ENCODE results near the gene KRTAP5-1. TPM values are rescaled to one million over a fixed set of nuclear protein-coding genes. Genes with fewer than 3 reads are reported as not detected.

Gene KRTAP5-1
- total RNA-seq, 1 experiment from 2014 or later, result not detected

- TF ChIP-seq TCF7L2 (IDR thresholded peaks at IDR 0.05; ENCODE audit: borderline replicate concordance, extremely low read depth, insufficient read depth, insufficient read length), result no peak
Measured at GRCh38 chr11:1565904-1566247, 19.2 kb downstream of the KRTAP5-1 start (continued).

- Histone ChIP-seq H3K4me2 (ENCODE audit: low read length) (no peak overlapping the region), H3K4me1 (ENCODE audit: control insufficient read depth in 1 of 2, insufficient read depth in 2 of 2, low read length in 2 of 2) (peaks cover under 1 to 2% of the 10 kb centered on the region in 2 experiments; a peak in 2 of 4 replicates), H3K27me3 (ENCODE audit: insufficient read depth, low read length) (no peaks in the 10 kb centered on the region), H3K79me2 (ENCODE audit: insufficient read depth, low read length) (no peaks in the 10 kb centered on the region; the same call in 1 of the 2 replicates), H3K9me2 (ENCODE audit: insufficient read depth) (no peaks in the 10 kb centered on the region), H3K27ac (ENCODE audit: low read depth, low read length) (no peak overlapping the region), H3K9ac (ENCODE audit: low read length) (no peak overlapping the region), H3K4me3 (replicated peaks in 1 of 2; ENCODE audit: low read depth in 1 of 2, low read length in 2 of 2) (no peak overlapping the region), H3K9me3 (ENCODE audit: control insufficient read depth in 1 of 2, insufficient read depth in 1 of 2, low read depth in 1 of 2, low read length in 2 of 2) (no peaks in the 10 kb centered on the region), H4K20me1 (ENCODE audit: insufficient read depth) (no peaks in the 10 kb centered on the region), H2AFZ (ENCODE audit: low read depth, low read length, poor library complexity, severe bottlenecking) (no peak overlapping the region), H3K36me3 (ENCODE audit: control insufficient read depth in 1 of 2, insufficient read depth in 2 of 2, low read length in 2 of 2) (no peaks in the 10 kb centered on the region; a peak in 1 of 4 replicates)
- CTCF ChIA-PET, result interaction anchor here (1.1 to 1.7 kb wide), 3 partner anchors 10 to 30 kb away, joined by 3 to 7 read pairs (median 3); no protein-coding TSS in a partner anchor
- DNase-seq (ENCODE audit: low read depth, low spot score), result no peak
- intact Hi-C loops (cut with micrococcal nuclease), result no loop called here
- BruUV-seq (replicated peaks), result no TSS peak
- POLR2A ChIA-PET, result no interaction called here
- ATAC-seq, result no peak
- RAD21 ChIA-PET (ENCODE audit: low non-redundant PET in 1 of 2, low total read pairs in 2 of 2, uncharacterized antibody in 2 of 2, unreplicated experiment in 2 of 2), result no interaction called here
- no peak for TF ChIP-seq SP1 (IDR thresholded peaks at IDR 0.05; ENCODE audit: low read depth)
- no peak for TF ChIP-seq EZH2phosphoT487 (IDR thresholded peaks at IDR 0.05; ENCODE audit: borderline replicate concordance)
Measured at GRCh38 chr11:1565173-1565903, 19.7 kb downstream of the KRTAP5-1 start.

DNA sequence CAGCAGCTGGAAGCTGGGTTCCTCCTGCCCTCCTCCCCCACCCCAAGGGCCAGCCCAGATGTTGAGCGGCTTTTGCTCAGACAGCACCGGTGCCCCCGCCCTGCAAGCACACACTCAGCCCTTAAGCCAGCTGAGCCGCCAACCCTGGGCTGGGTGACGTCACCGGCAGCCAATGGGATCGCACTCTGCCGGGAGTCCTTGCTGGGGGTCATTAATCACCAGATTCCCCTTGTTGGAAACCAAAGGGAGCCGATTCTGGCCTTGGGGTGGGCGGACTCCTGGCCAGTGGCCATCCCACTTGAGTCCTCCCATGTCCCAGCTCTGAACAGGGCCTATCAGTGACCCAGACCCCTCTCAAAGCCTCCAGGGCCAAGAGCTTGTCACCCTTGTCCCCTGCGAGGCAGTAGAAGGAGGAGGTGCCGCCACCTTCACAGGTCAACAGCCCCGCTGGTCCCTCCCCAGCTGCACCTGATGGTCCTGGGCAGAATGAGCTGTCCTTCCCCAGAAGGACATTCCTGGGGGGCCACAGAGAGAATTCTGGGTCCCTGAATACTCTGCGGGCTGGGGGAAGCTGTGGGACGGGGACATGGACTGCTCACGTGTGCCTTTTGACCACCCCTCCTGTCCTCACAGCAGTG is 20.4 kb downstream of the KRTAP5-1 start:
- TF ChIP-seq EGR1 (IDR thresholded peaks at IDR 0.05; ENCODE audit: low read depth) (no peak), YY1 (IDR thresholded peaks at IDR 0.05; ENCODE audit: extremely low read depth, insufficient replicate concordance, low read depth, low read length) (no peak), EZH2 (IDR thresholded peaks at IDR 0.05) (no peak), ZFX (IDR thresholded peaks at IDR 0.05) (no peak), REST (IDR thresholded peaks at IDR 0.05; ENCODE audit: low read depth) (no peak), TCF7L2 (IDR thresholded peaks at IDR 0.05; ENCODE audit: borderline replicate concordance, extremely low read depth, insufficient read depth, insufficient read length) (peak; percentile 66), SIN3A (IDR thresholded peaks at IDR 0.05; ENCODE audit: low read depth) (no peak)
- 0 out of 2 replicates have a peak, but pooled peaks have one; percentile 34 for ATAC-seq
- H3K27ac ChIP-seq (ENCODE audit: low read depth, low read length), result no peak overlapping the region

More for the DNA sequence above, 20.4 kb downstream of the KRTAP5-1 start:
- intact Hi-C loops (cut with micrococcal nuclease), result no loop called here
- peaks cover 6 to 8% of the 10 kb centered on the region in 2 experiments; a peak in 3 of 4 replicates for H3K4me1 ChIP-seq (ENCODE audit: control insufficient read depth in 1 of 2, insufficient read depth in 2 of 2, low read length in 2 of 2)
- H4K20me1 ChIP-seq (ENCODE audit: insufficient read depth), result no peaks in the 10 kb centered on the region
- ChIA-PET CTCF (interaction anchor here (1.1 to 1.7 kb wide), 3 partner anchors 10 to 30 kb away, joined by 3 to 7 read pairs (median 3); no protein-coding TSS in a partner anchor), RAD21 (ENCODE audit: low non-redundant PET in 1 of 2, low total read pairs in 2 of 2, uncharacterized antibody in 2 of 2, unreplicated experiment in 2 of 2) (no interaction called here), POLR2A (no interaction called here)
- H3K9me3 ChIP-seq (ENCODE audit: control insufficient read depth in 1 of 2, insufficient read depth in 1 of 2, low read depth in 1 of 2, low read length in 2 of 2), result no peaks in the 10 kb centered on the region
- BruUV-seq (replicated peaks), result no TSS peak
- H3K27me3 ChIP-seq (ENCODE audit: insufficient read depth, low read length), result no peaks in the 10 kb centered on the region
- H3K79me2 ChIP-seq (ENCODE audit: insufficient read depth, low read length), result no peaks in the 10 kb centered on the region
- DNase-seq (ENCODE audit: low read depth, low spot score), result no peak
- no peaks in the 10 kb centered on the region for H3K9me2 ChIP-seq (ENCODE audit: insufficient read depth)
- H3K4me2 ChIP-seq (ENCODE audit: low read length), result no peak overlapping the region
- no peak overlapping the region for H3K9ac ChIP-seq (ENCODE audit: low read length)
- H2AFZ ChIP-seq (ENCODE audit: low read depth, low read length, poor library complexity, severe bottlenecking), result no peak overlapping the region
- H3K4me3 ChIP-seq (replicated peaks in 1 of 2; ENCODE audit: low read depth in 1 of 2, low read length in 2 of 2), result no peak overlapping the region
- H3K36me3 ChIP-seq (ENCODE audit: control insufficient read depth in 1 of 2, insufficient read depth in 2 of 2, low read length in 2 of 2), result no peaks in the 10 kb centered on the region; a peak in 1 of 4 replicates

All from HCT116 (cell line).